ENCODE measurements around the gene EFCAB6. TPM values are rescaled to one million over a fixed set of nuclear protein-coding genes. Genes with fewer than 3 reads are reported as not detected.

EFCAB6 gene
- total and polyA plus RNA-seq, 5 donors from 2014 or later: 0.18 to 0.77 (median 0.30) TPM; not detected in 2

- Mint-ChIP-seq H3K27ac (no peak overlapping the region), H3K27me3 (peaks cover 19% of the 10 kb centered on the region), H3K36me3 (no peaks in the 10 kb centered on the region), H3K4me3 (no peak overlapping the region), H3K4me1 (peaks cover 0 to 2% (median 0%) of the 10 kb centered on the region in 4 donors), H3K9me3 (peaks cover 0 to 4% (median 0%) of the 10 kb centered on the region in 7 donors)
- Histone ChIP-seq H3K36me3 (ENCODE audit: control insufficient read depth, insufficient read depth, low read length) (no peaks in the 10 kb centered on the region), H3K9me3 (ENCODE audit: control insufficient read depth in 2 of 2, low read length in 2 of 2) (no peaks in the 10 kb centered on the region), H3K27me3 (ENCODE audit: control insufficient read depth, insufficient read depth, low read length) (no peaks in the 10 kb centered on the region), H3K4me1 (ENCODE audit: control insufficient read depth, insufficient read depth, low read length, poor library complexity, severe bottlenecking) (no peaks in the 10 kb centered on the region), H3K4me3 (ENCODE audit: low read depth, low read length) (no peak overlapping the region), H3K27ac (ENCODE audit: insufficient read depth, low read length, poor library complexity, severe bottlenecking) (no peak overlapping the region)
- ATAC-seq (ENCODE audit: low read depth in 2 of 2): no peak
- no peak for DNase-seq
These were observed 39.2 kb upstream of the EFCAB6 start for GRCh38 chr22:43851058-43851978.

GRCh38 chr22:43850529-43850928 is 38.4 kb upstream of the EFCAB6 start:
- ATAC-seq (ENCODE audit: low read depth in 2 of 2) (no peak), DNase-seq (no peak)
- no peak overlapping the region for H3K27ac ChIP-seq (ENCODE audit: insufficient read depth, low read length, poor library complexity, severe bottlenecking)
- H3K27ac Mint-ChIP-seq: no peak overlapping the region
- no peaks in the 10 kb centered on the region for H3K4me1 ChIP-seq (ENCODE audit: control insufficient read depth, insufficient read depth, low read length, poor library complexity, severe bottlenecking)
- no peaks in the 10 kb centered on the region for H3K9me3 ChIP-seq (ENCODE audit: control insufficient read depth in 2 of 2, low read length in 2 of 2)
- peaks cover 0 to 3% (median 0%) of the 10 kb centered on the region in 7 donors for H3K9me3 Mint-ChIP-seq
- no peak overlapping the region for H3K4me3 ChIP-seq (ENCODE audit: low read depth, low read length)
- no peaks in the 10 kb centered on the region for H3K36me3 ChIP-seq (ENCODE audit: control insufficient read depth, insufficient read depth, low read length)
- no peaks in the 10 kb centered on the region for H3K36me3 Mint-ChIP-seq
- H3K27me3 Mint-ChIP-seq: peaks cover 19% of the 10 kb centered on the region
- peaks cover 0 to 2% (median 0%) of the 10 kb centered on the region in 4 donors for H3K4me1 Mint-ChIP-seq
- no peak overlapping the region for H3K4me3 Mint-ChIP-seq
- no peaks in the 10 kb centered on the region for H3K27me3 ChIP-seq (ENCODE audit: control insufficient read depth, insufficient read depth, low read length)

DNA sequence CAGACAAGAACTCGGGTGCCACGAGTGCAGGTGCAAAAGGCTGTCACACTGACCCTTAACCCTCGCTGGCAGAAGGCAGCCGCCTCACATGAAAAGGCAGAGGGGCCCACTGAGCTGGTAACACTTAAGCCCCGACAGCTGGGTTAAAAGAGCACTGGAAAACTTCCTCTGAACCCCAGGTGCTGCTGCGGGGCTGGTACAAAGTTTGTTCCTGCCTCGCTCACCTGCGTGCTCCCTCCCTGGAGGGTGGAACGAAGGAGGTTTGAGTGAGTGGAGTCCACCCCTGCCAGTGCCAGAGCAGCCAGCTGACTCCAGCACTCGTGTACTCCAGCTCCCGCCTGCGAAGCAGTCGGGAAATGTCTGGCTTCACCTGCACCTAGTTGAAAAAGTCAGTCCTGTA is 37.6 kb upstream of the EFCAB6 start:
- H3K27me3 ChIP-seq (ENCODE audit: control insufficient read depth, insufficient read depth, low read length): no peaks in the 10 kb centered on the region
- H3K9me3 ChIP-seq (ENCODE audit: control insufficient read depth in 2 of 2, low read length in 2 of 2): no peaks in the 10 kb centered on the region
- DNase-seq: no peak
- no peak overlapping the region for H3K4me3 ChIP-seq (ENCODE audit: low read depth, low read length)
- Mint-ChIP-seq H3K27me3 (peaks cover 19% of the 10 kb centered on the region), H3K4me3 (no peak overlapping the region), H3K36me3 (no peaks in the 10 kb centered on the region), H3K9me3 (peaks cover 0 to 2% (median 0%) of the 10 kb centered on the region in 7 donors), H3K4me1 (peaks cover 0 to 2% (median 0%) of the 10 kb centered on the region in 4 donors), H3K27ac (no peak overlapping the region)
- ATAC-seq (ENCODE audit: low read depth in 2 of 2): no peak
- H3K27ac ChIP-seq (ENCODE audit: insufficient read depth, low read length, poor library complexity, severe bottlenecking): no peak overlapping the region
- no peaks in the 10 kb centered on the region for H3K4me1 ChIP-seq (ENCODE audit: control insufficient read depth, insufficient read depth, low read length, poor library complexity, severe bottlenecking)
- no peaks in the 10 kb centered on the region for H3K36me3 ChIP-seq (ENCODE audit: control insufficient read depth, insufficient read depth, low read length)

DNA sequence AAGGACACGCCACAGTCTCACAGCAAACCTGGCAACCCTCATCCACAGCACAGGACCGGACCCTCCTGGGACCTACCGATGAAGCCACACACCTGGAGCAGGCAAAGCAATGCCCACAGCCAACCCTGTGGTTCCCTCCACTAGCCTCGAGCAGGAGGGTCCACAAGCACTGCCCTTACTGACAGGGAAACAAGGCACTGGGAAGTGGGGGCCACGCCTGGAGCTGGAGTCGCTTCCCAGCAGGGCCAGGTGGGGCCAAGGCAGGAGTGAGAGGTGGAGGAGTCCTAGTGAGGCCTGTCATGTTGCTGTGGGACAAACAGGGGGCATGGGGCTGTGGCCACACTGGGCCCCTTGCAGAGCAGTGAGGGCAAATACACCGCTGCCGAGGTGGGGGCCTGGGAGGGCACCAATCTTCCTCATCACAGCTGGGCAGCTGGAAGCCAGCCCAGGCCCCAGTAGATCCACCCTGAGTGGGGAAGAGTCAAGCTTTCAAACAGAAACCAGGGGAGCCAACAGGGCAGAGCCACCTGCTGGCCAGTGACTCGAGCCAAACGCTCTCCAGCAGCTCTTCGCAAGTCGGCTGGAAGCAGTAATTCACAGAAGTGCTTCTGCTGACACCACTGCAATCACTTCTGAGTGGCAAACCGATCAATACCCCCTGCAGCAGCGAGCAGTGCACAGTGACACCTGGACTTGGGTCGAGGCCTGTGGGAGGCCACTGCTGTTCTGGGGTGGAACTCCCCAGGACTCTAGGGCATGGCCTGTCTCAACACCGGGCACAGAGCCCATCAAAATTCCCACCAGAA is 36.5 kb upstream of the EFCAB6 start:
- Histone ChIP-seq H3K4me1 (ENCODE audit: control insufficient read depth, insufficient read depth, low read length, poor library complexity, severe bottlenecking) (no peaks in the 10 kb centered on the region), H3K4me3 (ENCODE audit: low read depth, low read length) (no peak overlapping the region), H3K9me3 (ENCODE audit: control insufficient read depth in 2 of 2, low read length in 2 of 2) (no peaks in the 10 kb centered on the region), H3K27ac (ENCODE audit: insufficient read depth, low read length, poor library complexity, severe bottlenecking) (no peak overlapping the region), H3K27me3 (ENCODE audit: control insufficient read depth, insufficient read depth, low read length) (no peaks in the 10 kb centered on the region), H3K36me3 (ENCODE audit: control insufficient read depth, insufficient read depth, low read length) (no peaks in the 10 kb centered on the region)
- ATAC-seq (ENCODE audit: low read depth in 2 of 2): no peak
- Mint-ChIP-seq H3K27me3 (peaks cover 12% of the 10 kb centered on the region), H3K4me1 (peaks cover 0 to 2% (median 0%) of the 10 kb centered on the region in 4 donors), H3K4me3 (no peak overlapping the region), H3K9me3 (peaks cover 0 to 2% (median 0%) of the 10 kb centered on the region in 7 donors), H3K36me3 (no peaks in the 10 kb centered on the region), H3K27ac (no peak overlapping the region)
- no peak for DNase-seq

GRCh38 chr22:43847376-43848289 is 35.5 kb upstream of the EFCAB6 start:
- Histone ChIP-seq H3K36me3 (ENCODE audit: control insufficient read depth, insufficient read depth, low read length) (no peaks in the 10 kb centered on the region), H3K27ac (ENCODE audit: insufficient read depth, low read length, poor library complexity, severe bottlenecking) (no peak overlapping the region)
- DNase-seq: no peak

DNA sequence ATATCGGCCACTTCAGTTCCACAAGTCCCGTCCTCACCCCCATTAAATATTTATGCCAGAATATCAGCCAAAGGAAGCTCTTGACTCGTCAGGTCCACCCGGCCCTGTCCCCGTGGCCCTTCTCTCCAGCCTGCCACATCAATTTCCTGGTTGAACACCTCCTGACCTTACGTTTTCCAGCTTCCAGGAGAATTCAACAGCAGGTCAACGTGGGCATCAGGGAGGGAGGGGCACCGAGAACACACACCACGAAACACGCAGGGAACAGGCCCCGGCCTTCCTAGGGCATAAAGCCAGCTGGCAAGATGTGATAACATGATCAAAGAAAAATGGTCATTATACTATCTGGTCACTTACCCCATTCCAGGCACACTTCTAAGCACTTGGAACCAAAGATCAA is 34.9 kb upstream of the EFCAB6 start:
- Histone ChIP-seq H3K9me3 (ENCODE audit: control insufficient read depth in 2 of 2, low read length in 2 of 2) (no peaks in the 10 kb centered on the region), H3K27me3 (ENCODE audit: control insufficient read depth, insufficient read depth, low read length) (no peaks in the 10 kb centered on the region), H3K36me3 (ENCODE audit: control insufficient read depth, insufficient read depth, low read length) (no peaks in the 10 kb centered on the region), H3K4me3 (ENCODE audit: low read depth, low read length) (no peak overlapping the region), H3K27ac (ENCODE audit: insufficient read depth, low read length, poor library complexity, severe bottlenecking) (no peak overlapping the region), H3K4me1 (ENCODE audit: control insufficient read depth, insufficient read depth, low read length, poor library complexity, severe bottlenecking) (no peaks in the 10 kb centered on the region)
- Mint-ChIP-seq H3K4me3 (no peak overlapping the region), H3K9me3 (no peaks in the 10 kb centered on the region), H3K27ac (no peak overlapping the region), H3K4me1 (peaks cover 0 to 2% (median 0%) of the 10 kb centered on the region in 4 donors), H3K27me3 (peaks cover 12% of the 10 kb centered on the region), H3K36me3 (no peaks in the 10 kb centered on the region)
- ATAC-seq (ENCODE audit: low read depth in 2 of 2) (no peak), DNase-seq (no peak)

More at GRCh38 chr22:43847376-43848289, 35.5 kb upstream of the EFCAB6 start:
- Histone ChIP-seq H3K4me1 (ENCODE audit: control insufficient read depth, insufficient read depth, low read length, poor library complexity, severe bottlenecking) (no peaks in the 10 kb centered on the region), H3K4me3 (ENCODE audit: low read depth, low read length) (no peak overlapping the region), H3K9me3 (ENCODE audit: control insufficient read depth in 2 of 2, low read length in 2 of 2) (no peaks in the 10 kb centered on the region), H3K27me3 (ENCODE audit: control insufficient read depth, insufficient read depth, low read length) (no peaks in the 10 kb centered on the region)
- no peak overlapping the region for H3K4me3 Mint-ChIP-seq
- ATAC-seq (ENCODE audit: low read depth in 2 of 2): no peak
- peaks cover 12% of the 10 kb centered on the region for H3K27me3 Mint-ChIP-seq
- H3K4me1 Mint-ChIP-seq: peaks cover 0 to 2% (median 0%) of the 10 kb centered on the region in 4 donors
- no peaks in the 10 kb centered on the region for H3K9me3 Mint-ChIP-seq
- no peaks in the 10 kb centered on the region for H3K36me3 Mint-ChIP-seq
- H3K27ac Mint-ChIP-seq: no peak overlapping the region

DNA sequence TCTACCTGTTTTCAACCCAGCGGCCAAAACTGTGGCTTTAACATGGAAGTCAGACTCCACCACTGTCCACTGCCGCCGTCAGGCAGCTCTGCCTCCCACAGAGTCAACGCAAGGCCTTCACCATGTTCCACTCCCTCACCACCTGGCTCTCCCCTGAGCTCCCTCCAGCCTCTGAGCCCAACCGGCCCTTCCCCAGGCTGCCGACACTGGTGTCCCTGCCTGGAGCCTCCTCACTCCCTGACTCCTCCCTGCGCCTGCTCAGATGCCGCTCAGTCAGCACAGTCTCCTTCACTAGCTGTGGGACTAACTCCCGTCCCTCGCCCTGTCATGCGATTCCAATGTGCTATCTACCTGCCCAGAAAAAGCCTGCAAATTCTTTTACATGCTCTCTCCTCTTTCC is 33.9 kb upstream of the EFCAB6 start:
- Histone ChIP-seq H3K27ac (ENCODE audit: insufficient read depth, low read length, poor library complexity, severe bottlenecking) (no peak overlapping the region), H3K27me3 (ENCODE audit: control insufficient read depth, insufficient read depth, low read length) (no peaks in the 10 kb centered on the region), H3K4me1 (ENCODE audit: control insufficient read depth, insufficient read depth, low read length, poor library complexity, severe bottlenecking) (no peaks in the 10 kb centered on the region), H3K4me3 (ENCODE audit: low read depth, low read length) (no peak overlapping the region), H3K36me3 (ENCODE audit: control insufficient read depth, insufficient read depth, low read length) (no peaks in the 10 kb centered on the region), H3K9me3 (ENCODE audit: control insufficient read depth in 2 of 2, low read length in 2 of 2) (no peaks in the 10 kb centered on the region)
- Mint-ChIP-seq H3K4me3 (no peak overlapping the region), H3K9me3 (no peaks in the 10 kb centered on the region), H3K27ac (no peak overlapping the region), H3K4me1 (peaks cover 0 to 2% (median 0%) of the 10 kb centered on the region in 4 donors), H3K27me3 (peaks cover 7% of the 10 kb centered on the region), H3K36me3 (no peaks in the 10 kb centered on the region)
- ATAC-seq (ENCODE audit: low read depth in 2 of 2) (no peak), DNase-seq (no peak)

All from CD4-positive, CD25-positive, alpha-beta regulatory T cell (primary cell).